ENCODE data around the gene CEL.
"Not testable (repeated sequence)": the region's sequence is repeated elsewhere in the genome, so short reads cannot be mapped to it uniquely, and the experiment has no call there.

The CEL gene

DNA sequence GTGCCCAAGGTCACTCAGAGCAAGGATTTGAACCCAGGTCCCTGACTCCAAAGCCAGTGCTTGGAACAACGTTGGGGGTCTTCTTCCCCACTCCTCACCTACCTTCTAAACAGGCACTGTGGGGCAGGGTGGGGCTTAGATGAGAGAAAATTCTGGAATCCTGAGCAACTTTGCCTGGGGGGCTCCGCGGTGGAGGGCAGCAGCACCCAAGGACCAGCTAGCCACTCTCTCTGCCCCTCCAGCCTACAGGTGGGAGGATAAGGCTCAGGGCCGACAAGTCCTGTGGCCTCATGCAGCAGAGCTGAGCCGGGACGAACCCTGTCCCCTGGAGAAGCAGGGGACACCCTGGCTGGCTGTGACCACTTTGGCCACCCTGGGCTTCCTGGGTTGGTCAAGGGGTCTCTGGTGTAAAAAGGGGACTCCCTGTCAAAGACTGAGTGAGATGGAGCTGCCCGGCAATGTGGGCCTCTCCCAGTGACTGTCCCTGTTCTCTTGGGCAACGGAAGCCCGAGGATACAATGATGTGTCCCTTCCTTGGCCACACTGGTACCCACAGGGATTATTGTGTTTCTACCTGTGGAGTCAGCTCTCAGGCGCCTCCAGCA, 26.5 kb downstream of the CEL start:
- Histone ChIP-seq H3K23ac (ENCODE audit: low read length) (no peak overlapping the region), H3K4ac (ENCODE audit: low read depth, low read length) (no peak overlapping the region), H3K4me2 (ENCODE audit: low read length) (no peak overlapping the region), H3K4me3 (ENCODE audit: low read length) (no peak overlapping the region), H2BK120ac (ENCODE audit: low read depth, low read length) (no peak overlapping the region), H3K79me1 (ENCODE audit: low read length) (no peaks in the 10 kb centered on the region), H3K27me3 (ENCODE audit: insufficient read depth, low read length, poor library complexity) (no peaks in the 10 kb centered on the region), H3K18ac (ENCODE audit: low read length) (no peak overlapping the region), H4K5ac (ENCODE audit: low read length) (no peak overlapping the region), H3K4me1 (ENCODE audit: control insufficient read depth, low read depth, low read length) (no peaks in the 10 kb centered on the region), H3K9ac (ENCODE audit: low read length) (no peak overlapping the region), H3K79me2 (ENCODE audit: control insufficient read depth, insufficient read depth, low read length) (no peaks in the 10 kb centered on the region), H3K36me3 (ENCODE audit: control insufficient read depth, insufficient read depth, low read length) (no peaks in the 10 kb centered on the region), H4K8ac (ENCODE audit: low read depth, low read length) (no peak overlapping the region), H2BK15ac (replicated peaks; ENCODE audit: low read depth) (no peak overlapping the region), H2BK5ac (ENCODE audit: low read length) (no peak overlapping the region), H3K56ac (ENCODE audit: low read length) (no peak overlapping the region), H3K27ac (ENCODE audit: low read depth, low read length) (no peak overlapping the region), H2AK5ac (ENCODE audit: low read length) (no peak overlapping the region)
- DNase-seq, result no peak
- WGBS (ENCODE audit: extremely low coverage, insufficient coverage, low lambda C conversion rate), result no CpG with 5 or more reads among the region's 10 CpGs

DNA sequence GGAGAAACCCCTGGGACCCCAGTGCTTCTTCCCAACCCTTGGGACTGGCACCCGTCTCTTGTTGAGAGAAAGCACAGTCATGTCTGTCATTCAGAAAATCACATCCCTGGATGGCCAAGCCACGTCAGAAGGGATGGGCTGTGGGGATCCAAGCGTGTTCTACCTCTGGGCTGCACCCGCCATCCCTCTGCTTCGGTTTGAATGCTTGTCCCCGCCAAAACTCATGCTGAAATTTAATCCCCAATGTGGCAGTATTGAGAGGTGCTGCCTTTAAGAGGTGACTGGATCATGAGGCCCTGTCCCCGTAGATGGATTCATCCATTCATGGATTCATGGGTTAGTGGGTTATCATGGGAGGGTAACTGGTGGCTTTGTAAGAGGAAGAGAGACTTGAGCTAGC, 27.0 kb downstream of the CEL start:
- Histone ChIP-seq H3K27me3 (ENCODE audit: insufficient read depth, low read length, poor library complexity) (no peaks in the 10 kb centered on the region), H4K5ac (ENCODE audit: low read length) (no peak overlapping the region), H2BK5ac (ENCODE audit: low read length) (no peak overlapping the region), H3K56ac (ENCODE audit: low read length) (no peak overlapping the region), H3K9ac (ENCODE audit: low read length) (no peak overlapping the region), H3K4me1 (ENCODE audit: control insufficient read depth, low read depth, low read length) (no peaks in the 10 kb centered on the region), H3K79me1 (ENCODE audit: low read length) (no peaks in the 10 kb centered on the region), H4K8ac (ENCODE audit: low read depth, low read length) (no peak overlapping the region), H2BK120ac (ENCODE audit: low read depth, low read length) (no peak overlapping the region), H3K23ac (ENCODE audit: low read length) (no peak overlapping the region), H3K4me3 (ENCODE audit: low read length) (no peak overlapping the region), H2AK5ac (ENCODE audit: low read length) (no peak overlapping the region), H3K36me3 (ENCODE audit: control insufficient read depth, insufficient read depth, low read length) (no peaks in the 10 kb centered on the region), H2BK15ac (replicated peaks; ENCODE audit: low read depth) (no peak overlapping the region), H3K27ac (ENCODE audit: low read depth, low read length) (no peak overlapping the region), H3K79me2 (ENCODE audit: control insufficient read depth, insufficient read depth, low read length) (no peaks in the 10 kb centered on the region), H3K4ac (ENCODE audit: low read depth, low read length) (no peak overlapping the region), H3K4me2 (ENCODE audit: low read length) (no peak overlapping the region), H3K18ac (ENCODE audit: low read length) (no peak overlapping the region)
- DNase-seq, result no peak
- no CpG with 5 or more reads among the region's 7 CpGs for WGBS (ENCODE audit: extremely low coverage, insufficient coverage, low lambda C conversion rate)

DNA sequence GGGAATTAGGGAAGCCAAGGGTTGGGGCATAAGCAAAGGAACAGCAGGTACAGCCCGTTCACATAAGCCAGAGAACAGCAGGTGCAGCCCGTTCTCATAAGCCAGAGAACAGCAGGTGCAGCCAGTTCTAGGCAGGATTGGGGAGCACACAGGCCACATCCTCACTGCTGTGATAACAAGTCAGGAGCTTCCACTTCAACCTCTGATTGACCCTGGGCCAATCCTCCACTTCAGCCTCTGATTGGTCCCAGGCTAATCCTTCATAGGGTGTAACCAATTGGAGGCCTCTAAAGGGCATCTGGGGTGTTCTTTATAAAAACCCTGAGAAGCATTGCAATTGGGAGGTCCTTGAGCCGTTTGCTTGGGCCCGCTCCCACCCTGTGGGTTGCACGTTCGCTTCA, 27.5 kb downstream of the CEL start:
- no peaks in the 10 kb centered on the region for H3K4me1 ChIP-seq (ENCODE audit: control insufficient read depth, low read depth, low read length)
- no peak overlapping the region for H3K4ac ChIP-seq (ENCODE audit: low read depth, low read length)
- no peak overlapping the region for H4K8ac ChIP-seq (ENCODE audit: low read depth, low read length)
- no peak overlapping the region for H3K4me3 ChIP-seq (ENCODE audit: low read length)
- no peak overlapping the region for H3K56ac ChIP-seq (ENCODE audit: low read length)
- no peak overlapping the region for H3K18ac ChIP-seq (ENCODE audit: low read length)
- no peak overlapping the region for H4K5ac ChIP-seq (ENCODE audit: low read length)
- no peaks in the 10 kb centered on the region for H3K79me2 ChIP-seq (ENCODE audit: control insufficient read depth, insufficient read depth, low read length)
- H3K23ac ChIP-seq (ENCODE audit: low read length), result no peak overlapping the region
- no peak overlapping the region for H2AK5ac ChIP-seq (ENCODE audit: low read length)
- H3K27ac ChIP-seq (ENCODE audit: low read depth, low read length), result no peak overlapping the region
- no peak overlapping the region for H3K9ac ChIP-seq (ENCODE audit: low read length)
- H3K79me1 ChIP-seq (ENCODE audit: low read length), result no peaks in the 10 kb centered on the region
- H2BK15ac ChIP-seq (replicated peaks; ENCODE audit: low read depth), result no peak overlapping the region
- no peaks in the 10 kb centered on the region for H3K36me3 ChIP-seq (ENCODE audit: control insufficient read depth, insufficient read depth, low read length)
- no peak overlapping the region for H3K4me2 ChIP-seq (ENCODE audit: low read length)
- no peak overlapping the region for H2BK5ac ChIP-seq (ENCODE audit: low read length)
- H2BK120ac ChIP-seq (ENCODE audit: low read depth, low read length), result no peak overlapping the region
- WGBS (ENCODE audit: extremely low coverage, insufficient coverage, low lambda C conversion rate), result no CpG with 5 or more reads among the region's 6 CpGs
- no peaks in the 10 kb centered on the region for H3K27me3 ChIP-seq (ENCODE audit: insufficient read depth, low read length, poor library complexity)
- peak; percentile 5 for DNase-seq

DNA sequence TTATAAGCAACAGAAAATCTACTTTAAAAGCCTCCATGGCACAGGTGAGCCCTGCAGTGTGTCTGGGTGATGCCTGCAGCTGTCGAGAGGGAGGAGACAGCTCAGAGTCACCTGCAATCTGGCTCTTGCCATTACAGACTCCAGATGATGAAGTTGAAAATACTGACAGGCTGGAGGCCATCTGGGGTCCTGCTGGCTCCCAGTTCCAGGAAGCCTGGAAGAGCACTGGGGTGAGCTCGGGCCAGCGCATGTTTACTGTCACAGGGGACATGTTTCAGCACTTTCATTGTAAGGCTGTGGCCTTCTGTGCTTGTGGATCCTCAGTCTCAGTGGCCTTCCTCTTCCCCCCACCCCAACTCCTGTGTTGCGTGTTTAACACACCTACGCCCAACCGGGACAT, 28.4 kb downstream of the CEL start:
- Histone ChIP-seq H2AK5ac (ENCODE audit: low read length) (no peak overlapping the region), H4K8ac (ENCODE audit: low read depth, low read length) (no peak overlapping the region), H3K4me3 (ENCODE audit: low read length) (no peak overlapping the region), H3K27me3 (ENCODE audit: insufficient read depth, low read length, poor library complexity) (no peaks in the 10 kb centered on the region), H3K4me2 (ENCODE audit: low read length) (no peak overlapping the region), H3K27ac (ENCODE audit: low read depth, low read length) (no peak overlapping the region), H3K4ac (ENCODE audit: low read depth, low read length) (no peak overlapping the region), H3K36me3 (ENCODE audit: control insufficient read depth, insufficient read depth, low read length) (no peaks in the 10 kb centered on the region), H4K5ac (ENCODE audit: low read length) (no peak overlapping the region), H3K4me1 (ENCODE audit: control insufficient read depth, low read depth, low read length) (no peaks in the 10 kb centered on the region), H3K56ac (ENCODE audit: low read length) (no peak overlapping the region), H2BK120ac (ENCODE audit: low read depth, low read length) (no peak overlapping the region), H2BK15ac (replicated peaks; ENCODE audit: low read depth) (no peak overlapping the region), H3K79me2 (ENCODE audit: control insufficient read depth, insufficient read depth, low read length) (no peaks in the 10 kb centered on the region), H2BK5ac (ENCODE audit: low read length) (no peak overlapping the region), H3K9ac (ENCODE audit: low read length) (no peak overlapping the region), H3K23ac (ENCODE audit: low read length) (no peak overlapping the region), H3K79me1 (ENCODE audit: low read length) (no peaks in the 10 kb centered on the region), H3K18ac (ENCODE audit: low read length) (no peak overlapping the region)
- no peak for DNase-seq
- WGBS (ENCODE audit: extremely low coverage, insufficient coverage, low lambda C conversion rate), result no CpG with 5 or more reads among the region's 6 CpGs

DNA sequence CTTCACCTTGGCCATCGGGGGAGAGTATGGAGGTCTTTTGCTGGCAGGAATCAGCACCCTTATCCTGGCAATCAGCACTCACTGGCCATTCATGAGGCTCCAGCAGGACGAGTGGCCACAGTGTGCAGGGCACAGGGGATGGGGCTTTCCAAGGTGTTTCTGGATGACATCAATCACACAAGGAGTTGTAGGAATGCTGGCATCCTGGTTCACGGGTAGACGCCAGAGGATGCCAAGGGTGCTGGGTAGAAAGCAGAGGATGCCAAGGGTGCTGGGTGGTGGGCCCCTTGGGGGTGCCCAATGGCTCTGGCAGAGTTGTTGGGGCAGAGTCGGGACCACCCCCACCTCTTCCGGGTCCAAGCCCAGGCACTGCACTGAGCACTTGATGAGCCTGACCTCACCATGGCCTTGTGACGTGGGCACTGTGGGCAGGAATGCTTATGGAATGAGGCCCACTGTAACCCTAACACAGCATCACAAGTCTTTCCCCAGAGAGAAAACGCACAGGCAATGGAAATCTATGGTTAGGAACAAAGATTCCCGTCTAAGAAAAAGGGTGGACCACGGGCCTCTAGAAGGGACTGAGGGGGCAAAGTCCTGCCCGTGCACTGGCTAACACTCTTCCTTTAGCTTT, 29.1 kb downstream of the CEL start:
- Histone ChIP-seq H3K18ac (ENCODE audit: low read length) (no peak overlapping the region), H2BK15ac (replicated peaks; ENCODE audit: low read depth) (no peak overlapping the region), H4K5ac (ENCODE audit: low read length) (no peak overlapping the region), H3K4me1 (ENCODE audit: control insufficient read depth, low read depth, low read length) (no peaks in the 10 kb centered on the region), H3K4me3 (ENCODE audit: low read length) (no peak overlapping the region), H3K27ac (ENCODE audit: low read depth, low read length) (no peak overlapping the region), H3K27me3 (ENCODE audit: insufficient read depth, low read length, poor library complexity) (no peaks in the 10 kb centered on the region), H3K36me3 (ENCODE audit: control insufficient read depth, insufficient read depth, low read length) (no peaks in the 10 kb centered on the region), H3K4ac (ENCODE audit: low read depth, low read length) (no peak overlapping the region), H2AK5ac (ENCODE audit: low read length) (no peak overlapping the region), H3K79me2 (ENCODE audit: control insufficient read depth, insufficient read depth, low read length) (no peaks in the 10 kb centered on the region), H3K9ac (ENCODE audit: low read length) (no peak overlapping the region), H3K56ac (ENCODE audit: low read length) (no peak overlapping the region), H3K79me1 (ENCODE audit: low read length) (no peaks in the 10 kb centered on the region), H3K23ac (ENCODE audit: low read length) (no peak overlapping the region), H4K8ac (ENCODE audit: low read depth, low read length) (no peak overlapping the region), H2BK5ac (ENCODE audit: low read length) (no peak overlapping the region), H3K4me2 (ENCODE audit: low read length) (no peak overlapping the region), H2BK120ac (ENCODE audit: low read depth, low read length) (no peak overlapping the region)
- WGBS (ENCODE audit: extremely low coverage, insufficient coverage, low lambda C conversion rate), result no CpG with 5 or more reads among the region's 11 CpGs
- no peak for DNase-seq

DNA sequence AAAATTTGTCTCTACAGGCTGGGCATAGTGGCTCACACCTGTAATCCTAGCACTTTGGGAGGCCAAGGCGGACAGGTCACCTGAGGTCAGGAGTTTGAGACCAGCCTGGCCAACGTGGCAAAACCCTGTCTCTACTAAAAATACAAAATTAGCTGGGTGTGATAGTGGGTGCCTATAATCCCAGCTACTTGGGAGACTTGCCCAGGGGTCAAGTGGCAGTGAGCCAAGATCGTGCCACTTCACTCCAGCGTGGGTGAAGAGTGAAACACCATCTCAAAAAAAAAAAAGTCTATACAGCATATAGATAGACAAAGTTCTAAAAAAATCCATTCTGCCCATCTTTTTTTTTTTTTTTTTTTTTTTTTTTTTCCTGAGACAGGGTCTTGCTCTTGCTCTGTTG, 32.6 kb downstream of the CEL start:
- not testable (repeated sequence) for H3K27ac ChIP-seq (ENCODE audit: low read depth, low read length); H3K4ac ChIP-seq (ENCODE audit: low read depth, low read length); H3K27me3 ChIP-seq (ENCODE audit: insufficient read depth, low read length, poor library complexity); H2BK120ac ChIP-seq (ENCODE audit: low read depth, low read length); H3K4me1 ChIP-seq (ENCODE audit: control insufficient read depth, low read depth, low read length); DNase-seq; H4K8ac ChIP-seq (ENCODE audit: low read depth, low read length); H3K4me3 ChIP-seq (ENCODE audit: low read length); H2BK15ac ChIP-seq (replicated peaks; ENCODE audit: low read depth); H4K5ac ChIP-seq (ENCODE audit: low read length); H3K4me2 ChIP-seq (ENCODE audit: low read length); H3K18ac ChIP-seq (ENCODE audit: low read length); H3K79me1 ChIP-seq (ENCODE audit: low read length); H3K23ac ChIP-seq (ENCODE audit: low read length); H3K79me2 ChIP-seq (ENCODE audit: control insufficient read depth, insufficient read depth, low read length); H3K56ac ChIP-seq (ENCODE audit: low read length); H2AK5ac ChIP-seq (ENCODE audit: low read length); H2BK5ac ChIP-seq (ENCODE audit: low read length); H3K36me3 ChIP-seq (ENCODE audit: control insufficient read depth, insufficient read depth, low read length); H3K9ac ChIP-seq (ENCODE audit: low read length)
- no CpG with 5 or more reads among the region's 4 CpGs for WGBS (ENCODE audit: extremely low coverage, insufficient coverage, low lambda C conversion rate)
